Stimulated activated CD8-positive, alpha-beta memory T cell treated with anti-CD3 and anti-CD28 coated beads, Interleukin-12 subunit alpha, Interleukin-12 subunit beta, amount 100 ng/mL, for 1 hour (primary cell): ENCODE measurements around the gene HSF5.

ENCODE experiments used
- DNase-seq: peaks from one replicate; pipeline ENCODE4 v3.0.0-alpha.2; 2020; ENCODE audit warnings: low read depth

HSF5 gene, protein sequence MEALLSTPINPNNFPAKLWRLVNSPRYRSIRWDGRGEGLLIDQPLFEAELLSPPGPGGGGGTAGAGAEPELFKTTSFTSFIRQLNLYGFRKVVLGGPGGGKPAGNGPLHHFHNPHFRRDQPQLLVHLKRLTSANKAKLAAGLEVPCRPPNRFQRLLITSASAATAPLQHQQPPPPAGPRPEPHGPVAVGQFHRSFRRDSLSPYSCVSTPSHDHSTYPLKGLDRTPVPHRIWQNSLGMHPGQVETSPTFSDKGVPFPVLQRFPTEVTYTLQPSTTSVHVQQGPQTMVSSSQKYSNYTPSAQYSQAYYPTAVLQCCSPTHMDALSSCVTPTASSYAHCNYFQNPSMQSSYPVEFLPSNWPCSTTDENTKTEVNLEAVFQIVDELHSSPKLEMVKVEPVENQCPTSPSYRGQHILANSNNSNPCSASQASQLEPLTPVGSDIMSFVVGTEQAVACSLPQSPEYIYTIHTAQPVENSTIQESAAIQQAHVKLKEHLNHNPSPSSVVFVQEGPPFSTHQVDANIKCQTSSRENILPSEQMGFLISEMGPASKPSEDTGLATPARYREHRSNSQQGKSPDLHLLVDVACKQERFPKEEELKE

DNA sequence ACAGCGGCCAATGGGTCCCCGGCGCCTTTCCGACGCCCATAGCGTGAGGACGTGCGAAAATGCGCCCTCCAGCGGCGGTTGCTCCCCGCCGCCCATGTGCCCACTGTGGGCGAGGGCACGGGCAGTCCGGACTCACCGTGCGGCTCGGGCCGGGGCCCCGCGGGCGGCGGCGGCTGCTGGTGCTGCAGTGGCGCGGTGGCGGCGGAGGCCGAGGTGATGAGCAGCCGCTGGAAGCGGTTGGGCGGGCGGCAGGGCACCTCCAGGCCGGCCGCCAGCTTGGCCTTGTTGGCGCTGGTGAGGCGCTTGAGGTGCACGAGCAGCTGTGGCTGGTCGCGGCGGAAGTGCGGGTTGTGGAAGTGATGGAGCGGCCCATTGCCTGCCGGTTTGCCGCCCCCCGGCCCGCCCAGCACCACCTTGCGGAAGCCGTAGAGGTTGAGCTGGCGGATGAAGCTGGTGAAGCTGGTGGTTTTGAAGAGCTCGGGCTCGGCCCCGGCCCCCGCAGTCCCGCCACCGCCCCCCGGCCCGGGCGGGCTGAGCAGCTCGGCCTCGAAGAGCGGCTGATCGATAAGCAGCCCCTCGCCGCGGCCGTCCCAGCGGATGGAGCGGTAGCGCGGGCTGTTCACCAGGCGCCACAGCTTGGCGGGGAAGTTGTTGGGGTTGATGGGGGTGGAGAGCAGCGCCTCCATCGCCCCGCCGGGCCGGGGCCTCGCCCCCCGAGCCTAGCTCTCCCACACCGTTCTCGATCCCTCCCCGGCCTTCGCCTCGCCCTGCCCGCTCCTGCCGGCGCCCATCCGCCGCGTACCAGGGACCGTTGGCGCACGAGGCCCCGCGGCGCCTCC, at the start of gene HSF5:
Gene HSF5 (minus strand): TSS at position 820 of the 839 bp plus-strand sequence. CDS start 134 bp downstream, at position 686.
- peak; percentile 52 for DNase-seq

DNA sequence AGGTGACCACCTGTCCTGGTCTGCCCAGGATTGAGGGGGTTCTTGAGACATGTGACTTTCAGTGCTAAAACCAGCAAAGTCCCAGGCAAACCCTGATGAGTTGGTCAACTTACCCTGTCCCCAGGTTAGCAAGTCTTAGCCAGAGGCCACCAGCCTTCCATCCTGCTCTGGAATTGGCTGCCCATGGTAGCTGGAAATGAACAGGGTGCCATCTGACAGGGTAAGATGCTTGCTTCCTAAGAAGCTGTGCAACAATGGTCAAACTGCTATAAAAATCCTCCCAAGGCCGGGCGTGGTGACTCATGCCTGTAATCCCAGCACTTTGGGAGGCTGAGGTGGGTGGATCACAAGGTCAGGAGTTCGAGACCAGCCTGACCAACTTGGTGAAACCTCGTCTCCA, 49.1 kb upstream of the HSF5 start:
- no peak for DNase-seq

DNA sequence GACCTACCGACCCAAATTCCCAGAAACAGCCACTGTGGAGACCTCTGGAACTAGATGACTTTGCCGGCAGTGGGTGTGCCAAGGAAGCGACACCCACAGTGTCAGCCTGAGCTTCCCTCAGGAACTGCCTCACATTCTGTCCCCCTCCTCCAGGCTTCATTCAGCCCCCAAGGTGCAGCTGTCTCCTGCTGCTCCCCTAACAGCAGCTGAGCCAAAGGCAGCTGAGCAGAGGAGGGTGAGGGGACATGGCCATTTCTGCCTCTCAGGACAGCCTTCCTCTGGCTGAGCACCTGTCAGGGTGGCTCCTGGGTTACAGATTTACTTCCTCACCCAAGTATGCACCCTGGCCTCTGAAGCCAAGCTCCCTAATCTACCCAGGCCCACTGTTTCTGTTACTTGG, 48.3 kb upstream of the HSF5 start:
- no peak for DNase-seq

DNA sequence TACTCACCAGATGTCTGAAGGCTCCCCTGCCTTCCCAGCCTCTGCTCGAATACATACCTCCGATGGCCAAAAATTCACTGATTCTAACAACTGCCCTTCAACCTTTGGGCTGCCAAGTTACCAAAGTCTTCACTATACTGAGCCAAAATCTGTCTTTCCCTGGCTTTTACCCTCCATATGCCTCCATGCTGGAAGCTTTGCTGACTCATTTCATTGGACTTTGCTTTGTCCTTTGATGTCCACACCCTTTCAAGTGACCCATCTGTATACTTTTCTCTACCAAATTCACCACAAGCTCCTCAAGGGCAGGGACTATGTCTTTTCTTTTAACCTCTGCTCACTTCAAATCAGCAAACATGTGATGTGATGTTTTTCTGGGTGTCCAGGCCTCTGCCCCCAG, 47.2 kb upstream of the HSF5 start:
- no peak for DNase-seq

DNA sequence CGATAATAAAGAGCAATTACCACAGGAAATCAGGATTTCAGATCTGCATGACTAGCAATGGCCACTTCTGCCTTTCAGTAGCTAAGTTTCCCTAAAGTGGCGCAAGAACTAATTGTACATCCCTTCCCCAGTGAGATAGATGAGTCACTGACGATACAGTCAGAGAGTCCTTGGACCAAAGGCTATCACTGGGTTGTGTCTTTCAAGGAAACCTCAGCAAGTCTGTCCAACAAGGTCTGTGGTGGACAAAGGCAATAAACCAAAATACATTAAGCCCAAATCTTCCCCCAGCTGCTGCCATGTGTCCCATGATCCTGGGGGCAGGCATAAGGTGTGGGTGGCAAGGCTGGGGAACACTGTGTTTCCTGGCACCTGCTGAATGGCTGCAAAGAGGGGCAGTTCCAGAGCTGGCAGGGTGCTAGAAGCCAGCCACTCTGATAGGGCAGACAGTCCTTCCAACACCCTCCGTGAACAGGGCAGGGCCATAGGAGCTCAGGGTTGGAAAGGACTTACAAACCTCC, 46.8 kb upstream of the HSF5 start:
- DNase-seq = no peak

DNA sequence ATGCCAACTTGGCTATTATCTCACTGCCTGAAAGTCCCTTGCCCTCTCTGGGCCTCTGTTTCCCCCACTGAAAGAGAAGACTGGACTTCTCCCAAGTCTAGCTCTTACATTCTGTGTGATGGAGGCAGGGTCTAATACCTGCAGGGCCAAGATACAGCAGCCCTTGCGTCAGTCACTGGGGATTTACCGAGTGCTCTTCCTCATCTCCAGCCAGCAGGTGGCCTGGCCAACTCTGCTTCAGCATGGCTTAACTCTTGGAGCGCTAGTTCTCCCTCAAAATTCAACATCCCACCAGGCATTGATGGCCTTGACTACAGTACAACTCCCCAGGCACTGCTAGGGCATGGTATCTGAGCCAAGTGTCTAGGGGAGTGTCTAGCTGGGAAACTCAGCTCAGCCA, 46.1 kb upstream of the HSF5 start:
- DNase-seq = no peak

DNA sequence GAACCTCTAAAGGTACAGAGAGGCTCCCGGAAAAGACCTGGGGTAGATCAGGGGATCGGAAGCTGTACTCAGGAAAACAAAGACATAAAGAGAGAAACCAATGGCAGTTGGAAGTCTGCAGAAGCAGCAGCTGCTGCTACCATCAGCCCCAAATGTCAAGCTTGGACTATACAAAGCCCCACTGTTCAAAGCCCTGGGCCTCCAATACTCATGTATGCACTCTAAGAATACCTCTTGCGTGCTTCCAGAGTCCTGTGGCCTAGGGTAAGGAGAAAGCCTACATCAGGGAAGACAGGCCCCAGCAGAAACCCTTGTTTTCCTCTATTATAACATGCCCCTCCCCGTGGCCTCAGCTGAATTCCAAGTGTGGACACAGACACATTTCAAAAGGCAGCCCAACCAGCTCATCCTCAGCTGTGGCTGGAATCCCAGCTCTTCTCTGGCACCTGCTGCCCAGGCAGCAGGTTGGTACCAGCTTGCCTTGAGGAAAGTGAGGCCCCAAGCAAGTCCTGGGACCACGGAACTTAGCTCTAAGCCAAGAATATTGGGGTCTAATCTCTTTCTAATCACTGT, 45.5 kb upstream of the HSF5 start:
- DNase-seq = no peak

DNA sequence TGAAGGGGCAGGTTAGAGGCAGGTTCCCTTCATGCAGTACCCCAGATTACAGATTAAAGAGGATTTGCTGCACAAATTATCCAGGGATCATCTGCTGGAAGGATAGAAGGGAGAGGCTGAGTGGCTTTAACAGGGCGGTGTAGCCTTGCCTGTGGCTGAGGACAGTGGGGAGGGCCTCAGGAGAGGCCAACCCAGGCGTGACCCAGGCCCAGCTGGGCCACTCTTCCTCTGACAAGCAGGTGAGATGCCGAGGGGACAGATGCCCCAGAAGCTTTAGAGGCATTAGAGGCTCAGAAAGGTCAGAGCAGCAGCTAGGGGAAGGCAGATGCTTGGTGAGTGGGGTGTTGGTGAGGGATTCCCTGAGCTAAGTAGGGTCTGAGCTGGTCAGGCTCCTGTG, 44.3 kb upstream of the HSF5 start:
- DNase-seq = no peak

DNA sequence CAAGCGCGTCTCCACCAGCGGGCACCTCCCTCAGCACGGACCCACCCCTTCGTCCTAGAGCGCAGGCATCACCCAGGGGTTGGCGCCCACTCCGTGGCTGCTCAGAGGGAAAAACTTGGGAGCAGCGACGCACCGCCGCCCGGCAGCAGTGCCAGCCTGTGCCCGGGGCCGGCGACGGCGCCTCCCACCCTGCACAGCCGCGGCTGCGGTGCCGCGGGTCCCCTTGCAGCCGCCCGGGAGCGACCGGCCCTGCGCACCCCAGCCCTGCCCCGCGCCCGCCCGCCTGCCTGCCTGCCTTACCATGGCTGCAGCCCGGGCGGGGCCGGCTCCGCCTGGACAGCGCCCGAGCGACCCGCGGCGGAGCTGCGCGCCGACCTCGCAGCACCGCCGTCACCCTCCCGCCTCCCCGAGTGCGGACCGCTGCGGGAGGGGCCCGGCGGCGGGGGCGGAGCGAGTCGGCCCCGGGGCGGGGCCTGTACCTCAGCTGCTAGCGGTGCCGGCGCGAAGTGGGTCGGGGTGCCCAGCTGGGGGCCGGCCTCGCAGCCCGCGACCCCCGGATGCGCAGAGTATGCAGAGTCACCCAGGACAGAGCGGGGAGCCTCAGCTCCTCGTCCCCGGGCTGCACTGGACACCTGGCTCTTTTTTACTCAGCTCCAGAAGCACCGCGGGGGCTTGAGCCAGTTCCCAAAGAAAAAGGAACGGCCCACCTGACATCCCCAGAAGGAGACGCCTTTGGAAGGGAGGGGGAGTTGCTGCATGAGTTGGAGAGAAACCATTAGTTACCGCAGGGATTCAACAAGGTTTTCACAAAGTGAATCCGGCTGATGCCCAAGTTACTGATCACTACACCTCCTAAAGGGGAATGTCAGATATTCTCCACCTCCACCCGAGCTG, 43.7 kb upstream of the HSF5 start:
- DNase-seq = no peak

DNA sequence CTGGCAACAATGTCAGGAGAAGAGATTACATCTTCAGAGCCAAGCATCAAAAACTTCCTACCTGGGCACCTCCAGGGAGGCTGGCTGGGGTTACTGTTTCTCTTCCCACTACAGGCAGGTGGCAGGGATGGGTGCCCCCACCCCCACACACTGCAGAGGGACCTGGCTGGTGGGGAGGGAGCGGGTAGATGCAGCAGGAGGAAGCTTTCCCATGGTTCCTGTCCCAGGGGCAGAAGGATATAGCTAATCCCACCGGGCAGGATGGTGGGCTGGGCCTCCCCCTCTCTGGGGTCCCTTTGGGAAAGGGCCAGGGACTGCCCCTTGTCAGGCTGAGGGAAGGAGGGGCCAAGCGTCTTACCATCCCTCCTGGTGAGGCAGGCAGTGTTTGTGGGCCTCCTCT, 42.9 kb upstream of the HSF5 start:
- no peak for DNase-seq

DNA sequence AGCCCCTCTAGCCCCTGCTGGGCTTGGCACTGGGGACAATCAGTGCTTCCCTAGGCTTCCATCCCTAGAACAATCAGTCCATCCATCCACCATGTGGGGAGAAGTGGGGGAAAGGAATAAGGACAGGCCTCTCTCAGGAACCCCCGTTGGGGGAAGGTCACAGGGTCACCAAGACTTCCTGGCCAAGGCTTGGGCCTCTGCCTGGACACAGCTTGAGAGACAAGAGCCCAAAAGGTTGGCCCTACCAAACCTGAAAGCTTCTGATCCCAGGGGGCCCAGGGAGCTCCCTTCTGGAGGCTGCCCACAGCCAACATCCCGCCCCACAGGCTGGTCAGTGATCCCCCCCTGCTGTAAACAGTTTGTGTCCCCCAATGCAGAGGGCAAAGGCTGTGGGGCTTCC, 42.4 kb upstream of the HSF5 start:
- DNase-seq = no peak

DNA sequence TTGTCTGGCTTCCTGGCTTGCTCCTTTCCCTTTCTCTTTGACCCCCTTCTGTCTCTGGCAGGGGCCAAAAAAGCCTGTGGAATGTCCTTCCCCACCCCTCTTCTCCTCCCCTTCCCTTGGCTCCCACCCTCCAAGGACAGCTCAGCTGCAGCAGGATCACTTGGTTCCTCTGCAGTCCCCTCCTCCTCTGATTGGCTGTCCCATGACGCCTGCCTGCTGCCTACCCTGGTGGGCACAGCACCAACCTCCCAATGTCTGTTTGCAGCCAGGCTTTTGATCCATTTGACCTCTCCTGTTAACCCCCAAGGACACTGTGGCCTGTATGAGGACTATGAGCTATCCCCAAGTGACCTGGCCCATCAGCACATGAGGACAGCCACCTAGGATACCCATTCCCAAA, 41.1 kb upstream of the HSF5 start:
- DNase-seq = no peak

DNA sequence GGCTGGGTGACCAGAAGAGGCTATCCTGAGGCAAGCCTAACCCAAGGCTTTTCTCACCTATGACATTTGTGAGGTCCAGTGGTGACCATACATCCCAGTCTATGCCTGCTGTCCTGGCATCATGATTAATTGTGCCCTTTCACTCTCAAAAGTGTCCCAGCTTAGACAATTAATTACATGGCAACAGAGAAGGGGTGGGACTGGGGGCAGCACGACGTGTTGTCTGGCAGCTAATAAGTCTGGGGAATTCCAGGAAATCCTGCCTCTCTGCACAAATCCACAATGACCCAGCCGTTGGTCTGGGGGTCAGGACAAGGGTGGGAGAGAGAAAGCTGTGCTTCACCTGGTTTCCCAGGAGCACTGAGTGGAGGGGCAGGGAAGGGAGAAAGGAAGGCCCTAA, 40.2 kb upstream of the HSF5 start:
- no peak for DNase-seq

DNA sequence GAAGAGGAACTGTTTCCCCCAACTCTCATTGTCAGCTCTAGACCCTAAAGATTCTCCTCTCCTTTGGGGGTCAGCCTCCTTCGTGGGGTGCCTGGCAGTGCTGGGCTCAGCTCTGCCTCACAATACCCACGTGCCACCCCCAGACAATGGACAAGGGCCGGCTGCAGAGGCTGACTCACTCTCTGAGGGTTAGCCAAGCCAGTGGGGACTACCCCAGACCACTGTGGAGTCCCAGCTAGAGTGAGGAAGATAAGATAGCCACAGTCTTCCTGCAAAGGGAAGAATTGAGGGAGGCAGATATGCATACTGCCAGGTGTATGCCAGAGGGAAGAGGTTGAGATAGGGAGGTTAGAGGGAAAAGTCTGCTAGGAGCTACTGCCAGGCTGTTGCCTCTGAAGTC, 39.7 kb upstream of the HSF5 start:
- DNase-seq = no peak

DNA sequence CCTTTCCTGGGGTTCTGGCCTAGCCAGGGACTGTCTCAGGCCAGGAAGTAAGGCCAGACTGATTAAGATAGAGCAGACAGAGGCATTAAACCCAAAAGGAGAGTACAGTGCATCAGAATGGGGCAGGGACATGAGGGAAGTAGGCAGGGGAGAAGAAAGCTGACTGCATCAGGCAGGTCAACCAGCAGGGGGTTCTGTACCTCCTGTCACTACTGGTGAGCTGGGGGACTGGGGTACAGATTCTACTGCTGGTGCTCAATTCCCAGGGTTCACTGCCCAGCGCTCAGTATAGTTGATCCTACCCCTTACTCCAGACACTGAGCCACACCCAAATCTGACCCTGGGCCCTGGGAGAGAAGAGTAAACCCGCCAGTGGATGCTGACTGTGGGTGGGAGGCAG, 39.1 kb upstream of the HSF5 start:
- no peak for DNase-seq

DNA sequence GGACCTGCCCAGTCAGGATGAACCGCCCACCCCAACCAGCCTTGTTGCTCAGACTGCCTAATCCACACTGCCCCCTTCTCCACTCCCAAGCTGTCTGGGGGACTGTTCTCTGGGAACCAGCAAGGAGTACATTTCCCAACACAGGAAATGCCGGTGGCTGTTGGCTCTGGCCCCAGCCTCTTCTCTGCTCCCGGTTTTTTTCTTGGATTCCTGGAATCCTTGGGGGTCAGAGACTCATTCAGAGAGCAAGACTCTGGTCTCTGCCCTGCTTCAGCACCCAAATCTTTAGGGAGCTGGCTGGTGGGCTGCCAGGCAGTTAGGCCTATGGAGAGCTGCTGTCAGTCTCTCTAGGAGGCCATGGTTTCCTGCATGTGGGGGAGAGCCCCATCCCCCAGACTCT, 37.0 kb upstream of the HSF5 start:
- DNase-seq = no peak

DNA sequence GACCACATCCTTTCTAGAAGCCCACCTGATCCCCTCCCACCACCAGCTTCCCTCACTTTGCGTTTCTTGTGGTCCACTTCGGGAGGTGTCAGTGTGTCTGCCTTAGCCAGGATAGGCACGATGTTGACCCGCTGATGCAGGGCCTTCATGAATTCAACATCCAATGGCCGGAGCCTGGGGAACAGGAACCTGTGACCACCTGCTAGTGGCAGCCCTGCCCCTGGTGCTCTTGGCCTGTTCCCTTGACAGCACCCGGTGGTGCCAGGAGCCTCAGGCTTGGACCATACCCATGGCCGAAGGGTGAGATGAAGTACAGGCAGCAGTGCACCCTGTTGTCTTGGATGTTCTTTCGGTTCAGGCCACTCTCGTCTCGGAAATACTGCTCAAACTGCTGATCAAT, 33.5 kb upstream of the HSF5 start:
- DNase-seq = no peak

DNA sequence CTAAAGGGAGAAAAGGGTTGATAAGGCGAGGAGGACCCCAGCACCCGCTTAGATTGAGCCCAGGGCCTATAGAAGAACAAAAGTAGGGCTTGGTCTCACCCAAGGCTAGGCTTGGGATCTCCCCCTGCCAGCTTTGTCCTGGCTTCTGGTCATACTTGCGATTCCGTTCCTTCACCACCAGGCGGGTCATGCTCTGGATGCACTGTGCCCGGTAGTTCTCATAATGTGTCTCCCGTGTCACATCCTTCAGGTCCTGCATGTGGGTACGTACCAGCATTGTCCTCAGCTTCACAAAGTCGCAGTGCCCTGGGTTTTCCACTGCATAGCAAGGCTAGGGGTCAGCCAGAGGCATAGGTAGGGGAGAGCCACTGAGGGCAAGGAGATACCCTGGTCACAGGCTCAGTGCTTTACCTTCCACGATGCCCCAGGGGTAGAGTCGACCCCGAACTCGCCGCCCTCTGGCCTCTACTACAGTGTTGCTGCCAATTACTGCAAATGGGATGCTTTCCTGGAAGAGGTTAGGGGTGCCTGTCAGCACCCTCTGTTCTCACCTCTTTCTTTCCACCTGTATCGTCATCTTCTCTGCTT, 32.7 kb upstream of the HSF5 start:
- no peak for DNase-seq

DNA sequence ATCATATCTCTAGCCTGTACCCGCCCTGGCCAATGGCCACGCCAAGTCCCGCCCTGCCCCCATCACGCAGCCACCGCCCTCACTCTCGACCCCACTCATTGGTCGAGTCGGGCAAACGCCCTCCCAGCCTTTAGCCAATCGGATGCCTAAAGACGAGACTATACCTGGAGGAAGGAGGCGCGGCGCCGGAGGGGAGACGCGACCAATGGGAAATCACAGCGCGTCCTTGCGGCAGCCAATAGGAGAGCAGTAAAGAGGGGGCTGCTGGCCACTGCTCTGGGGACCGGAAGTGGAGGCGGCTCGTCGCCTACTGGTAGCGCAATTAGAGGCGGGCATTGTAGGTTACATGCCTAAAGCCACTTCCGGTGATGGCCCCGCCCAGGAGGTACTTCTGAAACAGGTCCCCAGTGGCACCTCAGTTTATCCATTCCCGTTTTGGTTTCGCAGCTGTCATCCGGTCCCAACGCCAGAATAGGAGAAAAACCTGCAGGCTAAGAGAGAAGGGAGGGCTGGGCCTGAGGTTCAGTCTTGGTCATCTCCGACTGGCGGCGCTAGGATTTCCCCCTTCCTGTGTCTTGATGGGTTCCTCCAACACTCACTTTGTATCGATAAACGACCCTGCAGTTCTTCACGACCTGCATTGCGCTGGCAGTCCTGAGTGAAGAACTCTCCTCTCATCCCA, 29.9 kb upstream of the HSF5 start:
- DNase-seq = peak; percentile 98

DNA sequence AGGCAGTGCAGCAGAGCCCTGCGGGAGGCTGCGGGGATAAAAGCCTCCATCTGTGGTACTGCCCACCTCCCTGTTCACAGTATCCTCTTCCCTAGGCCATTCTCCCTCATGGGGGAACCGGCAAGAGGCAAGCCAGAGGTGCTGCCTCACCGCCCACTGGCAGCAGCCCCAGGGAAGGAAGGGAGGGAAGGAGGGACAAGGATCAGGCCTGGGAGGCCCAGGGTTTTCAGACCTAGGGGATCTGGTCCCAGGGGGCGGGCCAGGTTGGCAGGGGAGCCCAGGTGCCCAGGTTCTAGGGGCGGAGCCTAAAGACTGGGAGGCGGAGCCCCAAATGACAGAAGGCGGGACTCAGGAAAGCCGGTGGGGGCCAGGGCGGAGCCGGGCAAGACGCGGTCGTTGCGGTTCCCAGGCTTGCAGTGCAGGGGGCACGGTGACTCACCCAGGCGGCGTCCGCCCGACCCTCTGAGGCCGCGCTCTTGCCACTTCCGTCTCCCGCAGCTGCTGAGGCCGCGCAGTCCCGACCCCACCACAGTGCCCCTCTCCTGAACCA, 29.2 kb upstream of the HSF5 start:
- no peak for DNase-seq
